Spleen (tissue), 7 donors: ENCODE measurements around the gene ZER1.

Experiments
- CTCF ChIP-seq, 11 experiments: fragments of 200-600 bp in 7 of 11; fragments of 450-650 bp in 4 of 11; sonication (generic) in 4 of 11; IDR thresholded peaks in 8 of 11; conservative IDR thresholded peaks in 3 of 11; 1 replicate in 7 of 11; 2 replicates in 4 of 11; pipeline versions ENCODE4 v1.4.0 to v1.8.0; 2016 to 2021; ENCODE audit warnings: antibody characterized with exemption in 11 of 11, inconsistent platforms in 4 of 11, mild to moderate bottlenecking in 1 of 11
- POLR2A ChIP-seq, 3 donors: fragments of 450-650 bp; IDR thresholded peaks; one replicate each; pipeline ENCODE4 v1.5.1; 2017; ENCODE audit warnings: antibody characterized with exemption in 3 of 3, mild to moderate bottlenecking in 1 of 3
- POLR2AphosphoS5 ChIP-seq, 3 donors: sonication (generic); formaldehyde crosslinking; IDR thresholded peaks; one replicate each; pipeline ENCODE4 v1.5.1; 2017; ENCODE audit warnings: antibody characterized with exemption in 3 of 3
- donor health status: DM: no; HTN: no; CAD: no; lungs with moderate emphysema.
- donor health status: DM: no; HTN: no; CAD: no.
- donor health status: DM: no; HTN: no; CAD: no.

GRCh38 chr9:128685636-128686489 is 85.9 kb downstream of the ZER1 start:
- no peak for TF ChIP-seq CTCF (IDR thresholded peaks at IDR 0.05 in 8 of 11, conservative IDR thresholded peaks at IDR 0.05 in 3 of 11)
- TF ChIP-seq POLR2A (IDR thresholded peaks at IDR 0.05) = no peak
- peak in 2 of 3 donors; percentile 53 to 68 for TF ChIP-seq POLR2AphosphoS5 (IDR thresholded peaks at IDR 0.05)
